ENCODE data around the gene LGALS7B. TPM values are rescaled to one million over a fixed set of nuclear protein-coding genes. Genes with fewer than 3 reads are reported as not detected.
"Not testable (repeated sequence)": the region's sequence is repeated elsewhere in the genome, so short reads cannot be mapped to it uniquely, and the experiment has no call there.

LGALS7B gene
- total RNA-seq, 2 experiments from 2014 or later, result not detected

- ChIA-PET POLR2A (no interaction called here), CTCF (ENCODE audit: unreplicated experiment) (no interaction called here)
- Histone ChIP-seq H3K27ac (ENCODE audit: low read depth, low read length, poor library complexity, severe bottlenecking) (no peak overlapping the region), H2AFZ (ENCODE audit: low read length) (no peak overlapping the region), H3K9me2 (ENCODE audit: insufficient read depth, low read length) (no peaks in the 10 kb centered on the region), H3K4me2 (ENCODE audit: low read length) (no peak overlapping the region), H4K20me1 (ENCODE audit: insufficient read depth, low read length) (no peaks in the 10 kb centered on the region), H3K9me3 (ENCODE audit: low read length) (no peaks in the 10 kb centered on the region), H3K4me3 (ENCODE audit: low read depth, low read length, poor library complexity, severe bottlenecking) (no peak overlapping the region), H3K36me3 (ENCODE audit: insufficient read depth, low read length) (no peaks in the 10 kb centered on the region), H3K79me2 (ENCODE audit: insufficient read depth, low read depth, low read length) (no peaks in the 10 kb centered on the region), H3K4me1 (ENCODE audit: insufficient read depth, low read length, poor library complexity, severe bottlenecking) (no peaks in the 10 kb centered on the region)
- intact Hi-C loops (cut with micrococcal nuclease; ENCODE audit: unreplicated experiment), result no loop called here
- DNase-seq (ENCODE audit: low spot score), result no peak
- no peak for TF ChIP-seq EZH2phosphoT487 (IDR thresholded peaks at IDR 0.05; ENCODE audit: borderline replicate concordance, low read depth, low read length)
- TF ChIP-seq CTCF (conservative IDR thresholded peaks at IDR 0.05; ENCODE audit: low read length), result no peak
- BruUV-seq (replicated peaks), result no TSS peak
Observed at GRCh38 chr19:38784224-38784623, 4.8 kb upstream of the LGALS7B start.

- no peak overlapping the region for H3K4me2 ChIP-seq (ENCODE audit: low read length)
- H3K27ac ChIP-seq (ENCODE audit: low read depth, low read length, poor library complexity, severe bottlenecking), result no peak overlapping the region
- no peaks in the 10 kb centered on the region for H3K9me3 ChIP-seq (ENCODE audit: low read length)
- H2AFZ ChIP-seq (ENCODE audit: low read length), result no peak overlapping the region
- TF ChIP-seq CTCF (conservative IDR thresholded peaks at IDR 0.05; ENCODE audit: low read length) (no peak), EZH2phosphoT487 (IDR thresholded peaks at IDR 0.05; ENCODE audit: borderline replicate concordance, low read depth, low read length) (no peak)
- no peaks in the 10 kb centered on the region for H3K79me2 ChIP-seq (ENCODE audit: insufficient read depth, low read depth, low read length)
- H3K4me3 ChIP-seq (ENCODE audit: low read depth, low read length, poor library complexity, severe bottlenecking), result no peak overlapping the region
- H3K36me3 ChIP-seq (ENCODE audit: insufficient read depth, low read length), result no peaks in the 10 kb centered on the region
- intact Hi-C loops (cut with micrococcal nuclease; ENCODE audit: unreplicated experiment), result no loop called here
- no peaks in the 10 kb centered on the region for H4K20me1 ChIP-seq (ENCODE audit: insufficient read depth, low read length)
- POLR2A ChIA-PET, result no interaction called here
- CTCF ChIA-PET (ENCODE audit: unreplicated experiment), result interaction anchor here (0.6 kb wide), 1 partner anchor 175 kb away, joined by 3 read pairs; no protein-coding TSS in a partner anchor
- DNase-seq (ENCODE audit: low spot score), result no peak
- no peaks in the 10 kb centered on the region for H3K9me2 ChIP-seq (ENCODE audit: insufficient read depth, low read length)
- BruUV-seq (replicated peaks), result no TSS peak
- H3K4me1 ChIP-seq (ENCODE audit: insufficient read depth, low read length, poor library complexity, severe bottlenecking), result no peaks in the 10 kb centered on the region
Observed at GRCh38 chr19:38785187-38785699, 3.8 kb upstream of the LGALS7B start.

- H3K9me2 ChIP-seq (ENCODE audit: insufficient read depth, low read length); POLR2A ChIA-PET; H3K9me3 ChIP-seq (ENCODE audit: low read length); H3K36me3 ChIP-seq (ENCODE audit: insufficient read depth, low read length); intact Hi-C loops (cut with micrococcal nuclease; ENCODE audit: unreplicated experiment); BruUV-seq (replicated peaks); H3K27ac ChIP-seq (ENCODE audit: low read depth, low read length, poor library complexity, severe bottlenecking); H3K79me2 ChIP-seq (ENCODE audit: insufficient read depth, low read depth, low read length); H4K20me1 ChIP-seq (ENCODE audit: insufficient read depth, low read length); H3K4me3 ChIP-seq (ENCODE audit: low read depth, low read length, poor library complexity, severe bottlenecking); H3K4me1 ChIP-seq (ENCODE audit: insufficient read depth, low read length, poor library complexity, severe bottlenecking); H2AFZ ChIP-seq (ENCODE audit: low read length); CTCF ChIA-PET (ENCODE audit: unreplicated experiment); H3K4me2 ChIP-seq (ENCODE audit: low read length); DNase-seq (ENCODE audit: low spot score): not testable (repeated sequence)
Observed at GRCh38 chr19:38786061-38786460, 2.9 kb upstream of the LGALS7B start.

All from OCI-LY7 (cell line).